Measurements from ENCODE around the gene CCL28.
"Not testable (repeated sequence)": the region's sequence is repeated elsewhere in the genome, so short reads cannot be mapped to it uniquely, and the experiment has no call there.

Gene CCL28

DNA sequence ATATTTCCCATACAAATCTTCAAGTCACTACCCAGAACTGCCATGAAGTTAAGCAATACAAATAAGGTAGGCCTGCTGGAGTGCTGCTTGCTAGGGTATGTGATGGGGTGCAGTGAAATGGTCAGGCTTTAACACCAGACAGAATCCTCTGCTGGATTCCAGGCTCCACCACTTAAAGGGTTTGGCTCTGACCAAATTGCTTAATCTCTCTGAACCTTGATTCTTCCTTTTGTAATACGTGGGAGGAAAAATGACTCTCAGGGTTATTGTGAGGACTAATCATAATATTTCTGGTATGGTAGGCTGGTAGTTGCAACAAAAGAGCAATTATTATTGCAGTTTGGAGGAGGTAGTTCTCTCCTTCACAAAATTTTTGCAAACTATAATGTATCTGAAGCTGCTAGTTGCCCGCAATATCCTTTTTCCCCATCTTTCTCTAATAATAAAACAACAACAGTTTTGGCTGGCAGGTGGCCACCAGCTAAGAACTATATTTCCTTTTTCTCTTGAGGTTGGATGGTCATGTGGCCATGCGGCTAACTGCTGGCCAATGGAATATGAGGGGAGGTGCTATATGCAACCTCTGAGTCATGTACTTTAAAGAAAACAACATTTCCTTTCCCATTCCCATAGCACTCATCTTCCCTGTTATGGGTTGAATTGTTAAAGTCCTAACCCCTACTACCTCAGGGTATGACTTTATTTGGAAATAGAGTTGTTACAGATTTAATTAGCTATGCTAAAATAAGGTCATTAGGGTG lies 44.1 kb downstream of the CCL28 start:
- TF ChIP-seq, protein P1, sequence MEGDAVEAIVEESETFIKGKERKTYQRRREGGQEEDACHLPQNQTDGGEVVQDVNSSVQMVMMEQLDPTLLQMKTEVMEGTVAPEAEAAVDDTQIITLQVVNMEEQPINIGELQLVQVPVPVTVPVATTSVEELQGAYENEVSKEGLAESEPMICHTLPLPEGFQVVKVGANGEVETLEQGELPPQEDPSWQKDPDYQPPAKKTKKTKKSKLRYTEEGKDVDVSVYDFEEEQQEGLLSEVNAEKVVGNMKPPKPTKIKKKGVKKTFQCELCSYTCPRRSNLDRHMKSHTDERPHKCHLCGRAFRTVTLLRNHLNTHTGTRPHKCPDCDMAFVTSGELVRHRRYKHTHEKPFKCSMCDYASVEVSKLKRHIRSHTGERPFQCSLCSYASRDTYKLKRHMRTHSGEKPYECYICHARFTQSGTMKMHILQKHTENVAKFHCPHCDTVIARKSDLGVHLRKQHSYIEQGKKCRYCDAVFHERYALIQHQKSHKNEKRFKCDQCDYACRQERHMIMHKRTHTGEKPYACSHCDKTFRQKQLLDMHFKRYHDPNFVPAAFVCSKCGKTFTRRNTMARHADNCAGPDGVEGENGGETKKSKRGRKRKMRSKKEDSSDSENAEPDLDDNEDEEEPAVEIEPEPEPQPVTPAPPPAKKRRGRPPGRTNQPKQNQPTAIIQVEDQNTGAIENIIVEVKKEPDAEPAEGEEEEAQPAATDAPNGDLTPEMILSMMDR (IDR thresholded peaks at IDR 0.05; ENCODE audit: insufficient read depth, low read depth, low read length, missing control alignments) = no peak
- DNase-seq (ENCODE audit: low read depth) = peak; percentile 31
- no peak overlapping the region for H3K4me3 ChIP-seq (ENCODE audit: low read length)

DNA sequence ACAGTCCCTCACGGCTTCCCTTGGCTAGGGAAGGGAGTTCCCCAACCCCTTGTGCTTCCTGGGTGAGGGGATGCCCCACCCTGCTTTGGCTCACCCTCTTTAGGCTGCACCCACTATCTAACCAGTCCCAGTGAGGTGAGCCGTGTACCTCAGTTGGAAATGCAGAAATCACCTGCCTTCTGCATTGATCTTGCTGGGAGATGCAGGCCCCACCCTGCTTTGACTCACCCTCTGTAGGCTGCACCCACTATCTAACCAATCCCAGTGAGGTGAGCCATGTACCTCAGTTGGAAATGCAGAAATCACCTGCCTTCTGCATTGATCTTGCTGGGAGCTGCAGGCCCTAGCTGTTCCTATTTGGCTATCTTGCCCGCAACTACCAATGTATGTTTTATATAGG lies 44.7 kb downstream of the CCL28 start:
- no peak overlapping the region for H3K4me3 ChIP-seq (ENCODE audit: low read length)
- peak; percentile 71 for DNase-seq (ENCODE audit: low read depth)
- TF ChIP-seq, protein P1 (IDR thresholded peaks at IDR 0.05; ENCODE audit: insufficient read depth, low read depth, low read length, missing control alignments) = no peak

DNA sequence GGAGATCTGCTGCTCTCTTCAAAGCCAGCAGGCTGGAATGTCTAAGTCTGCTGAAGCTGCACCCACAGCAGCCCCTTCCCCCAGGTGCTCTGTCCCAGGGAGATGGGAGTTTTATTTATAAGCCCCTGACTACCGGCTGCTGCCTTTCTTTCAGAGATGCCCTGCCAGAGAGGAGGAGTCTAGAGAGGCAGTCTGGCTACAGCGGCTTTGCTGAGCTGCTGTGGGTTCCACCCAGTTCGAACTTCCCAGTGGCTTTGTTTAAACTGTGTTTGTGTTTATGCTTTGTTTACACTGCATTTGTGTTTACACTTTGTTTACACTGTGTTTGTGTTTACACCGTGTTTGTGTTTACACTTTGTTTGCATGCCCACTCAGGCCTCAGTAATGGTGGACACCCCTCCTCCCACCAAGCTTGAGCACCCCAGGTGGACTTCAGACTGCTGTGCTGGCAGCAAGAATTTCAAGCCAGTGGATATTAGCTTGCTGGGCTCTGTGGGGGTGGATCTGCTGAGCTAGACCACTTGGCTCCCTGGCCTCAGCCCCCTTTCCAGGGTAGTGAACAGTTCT lies 45.4 kb downstream of the CCL28 start:
- H3K4me3 ChIP-seq (ENCODE audit: low read length); DNase-seq (ENCODE audit: low read depth): not testable (repeated sequence)

DNA sequence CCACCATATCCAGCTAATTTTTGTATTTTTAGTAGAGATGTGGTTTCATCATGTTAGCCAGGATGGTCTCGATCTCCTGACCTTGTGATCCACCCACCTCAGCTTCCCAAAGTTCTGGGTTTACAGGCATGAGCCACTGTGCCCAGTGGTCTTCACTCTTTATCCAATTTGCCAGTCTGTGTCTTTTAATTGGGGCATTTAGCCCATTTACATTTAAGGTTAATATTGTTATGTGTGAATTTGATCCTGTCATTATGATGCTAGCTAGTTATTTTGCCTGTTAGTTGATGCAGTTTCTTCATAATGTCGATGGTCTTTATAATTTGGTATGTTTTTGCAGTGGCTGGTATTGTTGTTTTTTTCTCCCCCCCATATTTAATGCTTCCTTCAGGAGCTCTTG lies 47.0 kb downstream of the CCL28 start:
- H3K4me3 ChIP-seq (ENCODE audit: low read length); DNase-seq (ENCODE audit: low read depth): not testable (repeated sequence)

DNA sequence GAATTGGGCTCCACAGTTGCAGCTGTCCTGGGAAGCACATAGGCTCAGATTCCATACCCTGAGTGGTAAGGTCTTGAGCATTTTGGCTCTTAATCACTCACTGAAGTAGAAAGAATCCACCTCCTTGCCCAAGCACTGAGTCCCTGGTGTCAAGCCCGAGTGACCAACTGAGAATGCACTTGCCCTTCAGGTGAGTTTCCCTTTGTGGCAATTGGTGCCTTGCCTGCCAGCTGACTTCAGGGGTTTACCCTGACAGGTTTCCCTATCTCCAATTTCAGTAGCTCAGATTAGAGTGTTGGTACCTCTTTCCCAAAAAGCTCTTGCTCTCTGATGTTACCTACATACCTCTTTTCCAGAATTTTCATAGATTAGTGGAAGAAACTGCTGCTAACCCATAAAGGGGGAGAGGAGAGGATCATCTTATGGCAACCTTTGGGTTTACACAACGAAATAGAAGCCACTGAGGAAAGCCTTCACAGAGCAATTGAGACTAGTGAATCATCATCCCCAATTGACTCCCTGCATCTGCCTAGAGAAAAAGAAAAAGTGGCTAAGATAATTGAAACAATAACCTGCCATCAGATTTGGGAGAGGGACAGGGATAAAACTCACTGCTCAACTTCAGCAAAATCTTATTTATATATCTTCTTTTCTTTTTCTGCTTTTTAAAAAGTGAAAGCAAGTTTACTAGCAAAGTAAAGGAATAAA lies 48.6 kb downstream of the CCL28 start:
- H3K4me3 ChIP-seq (ENCODE audit: low read length) = no peak overlapping the region
- peak; percentile 59 for DNase-seq (ENCODE audit: low read depth)
- TF ChIP-seq, protein P1 (IDR thresholded peaks at IDR 0.05; ENCODE audit: insufficient read depth, low read depth, low read length, missing control alignments) = no peak

DNA sequence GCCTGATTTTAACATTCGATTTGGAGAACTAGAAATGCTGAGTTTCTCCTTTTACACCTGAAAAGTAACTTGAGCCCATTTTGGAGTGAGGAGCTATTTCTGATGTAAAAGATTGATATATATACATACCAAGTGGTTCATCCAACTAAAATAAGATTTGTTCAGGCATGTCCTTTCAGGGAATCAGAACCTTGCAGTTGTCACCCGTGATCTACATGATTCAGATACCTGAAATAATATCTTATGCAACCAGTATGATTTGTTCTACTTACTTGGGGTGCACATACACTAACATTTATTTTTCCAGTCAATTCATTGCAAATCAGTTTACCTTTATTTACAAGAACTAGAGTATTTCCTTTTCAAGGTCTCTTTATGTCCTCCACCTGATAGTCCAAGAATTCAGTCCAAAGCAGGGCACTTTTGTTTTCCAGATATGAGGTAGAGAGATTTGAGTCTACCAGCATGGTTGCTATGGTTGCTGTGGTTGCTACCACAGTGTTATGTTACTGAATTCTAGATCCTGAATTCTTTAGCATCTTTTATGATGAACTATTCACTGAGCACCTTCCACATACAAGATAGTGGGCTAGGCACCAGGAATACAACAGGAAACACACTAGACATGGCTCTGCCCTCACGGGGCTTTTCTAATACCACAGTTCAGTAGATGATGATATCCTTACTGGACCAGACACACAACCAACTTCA lies 49.3 kb downstream of the CCL28 start:
- DNase-seq (ENCODE audit: low read depth) = peak; percentile 89
- no peak overlapping the region for H3K4me3 ChIP-seq (ENCODE audit: low read length)
- TF ChIP-seq, protein P1 (IDR thresholded peaks at IDR 0.05; ENCODE audit: insufficient read depth, low read depth, low read length, missing control alignments) = no peak

DNA sequence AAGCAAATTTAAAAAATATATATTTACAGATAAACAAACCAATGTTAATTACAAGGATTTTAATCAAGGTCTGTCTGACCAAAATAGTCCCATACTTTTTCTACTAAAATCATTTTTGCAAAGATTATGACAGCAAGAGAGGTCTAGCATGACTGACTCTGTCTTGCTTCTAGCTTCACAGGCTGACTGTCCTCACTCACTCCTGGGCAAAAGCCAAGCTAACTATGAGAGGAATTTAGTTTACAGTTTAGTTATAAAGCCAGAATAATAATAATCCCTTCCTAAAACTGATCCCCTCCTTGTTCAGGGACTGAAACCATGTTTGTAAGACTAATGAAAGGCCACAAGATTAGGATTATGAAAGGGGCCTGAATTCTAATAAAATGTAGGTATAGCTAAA lies 53.5 kb downstream of the CCL28 start:
- no peak for DNase-seq (ENCODE audit: low read depth)
- no peak overlapping the region for H3K4me3 ChIP-seq (ENCODE audit: low read length)
- TF ChIP-seq, protein P1 (IDR thresholded peaks at IDR 0.05; ENCODE audit: insufficient read depth, low read depth, low read length, missing control alignments) = no peak

Measured in epithelial cell of esophagus (primary cell).